GM12878 (cell line): Measurements from ENCODE around the gene EXOC7. TPM values are rescaled to one million over a fixed set of nuclear protein-coding genes. Genes with fewer than 3 reads are reported as not detected.

Experiments
- ATAC-seq: fragments of 200-7000 bp; cut with Tn5 transposase; 3 replicates; pipeline ENCODE4 v1.9.1; 2020; ENCODE audit warnings: mild to moderate bottlenecking, moderate library complexity
- BruUV-seq: library from RNA; stranded (reverse); fragments of 400-500 nt; replicated peaks from 2 replicates; lab custom pipeline; 2021; lab: Mats Ljungman, UMichigan
- CTCF ChIA-PET: fragments of 300-600 bp; sonication (Branson Sonifier 250); formaldehyde crosslinking; extraction: SDS; loops from one replicate; lab custom pipeline; 2021; ENCODE audit warnings: inconsistent platforms; lab: Yijun Ruan, JAX
- POLR2A ChIA-PET: fragments of 350-600 bp; formaldehyde crosslinking; extraction: SDS; loops from one replicate; lab custom pipeline; 2021; ENCODE audit warnings: inconsistent platforms; lab: Charles Lee
- RAD21 ChIA-PET: fragments of 300-600 bp; sonication (Branson Sonifier 250); formaldehyde crosslinking; loops from one replicate; lab custom pipeline; 2023; ENCODE audit warnings: antibody characterized with exemption; ENCODE audit not compliant: unreplicated experiment; lab: Charles Lee
- SMC1A ChIA-PET: fragments of 300-600 bp; sonication (Branson Sonifier 250); formaldehyde crosslinking; loops from one replicate; lab custom pipeline; 2023; ENCODE audit not compliant: unreplicated experiment, uncharacterized antibody; lab: Charles Lee
- DNase-seq: peaks from one replicate; pipeline ENCODE4 v3.0.0-alpha.2; 2011; ENCODE audit warnings: low read depth, low spot score
- FAIRE-seq: peaks from 3 replicates; lab custom pipeline; 2011; peaks lifted over from hg19 to GRCh38; lab: Jason Lieb, UNC
- H2AFZ ChIP-seq: 2 replicates; pipeline ENCODE4 v1.6.0; 2011; ENCODE audit warnings: low read depth, low read length, control low read depth; ENCODE audit not compliant: control insufficient read depth
- H3K27ac ChIP-seq: 2 replicates; pipeline ENCODE4 v1.5.1; 2011; ENCODE audit warnings: control low read depth; ENCODE audit not compliant: control insufficient read depth, insufficient read depth
- H3K27me3 ChIP-seq, 2 experiments: replicated peaks in 1 of 2; 2 replicates each; pipeline versions ENCODE4 v1.6.0 to v1.6.1; 2011; ENCODE audit warnings: low read length in 1 of 2; ENCODE audit not compliant: control insufficient read depth in 2 of 2, insufficient read depth in 2 of 2
- H3K36me3 ChIP-seq, 2 experiments: 2 replicates each; pipeline ENCODE4 v1.5.1; 2011; ENCODE audit warnings: low read length in 1 of 2; ENCODE audit not compliant: control insufficient read depth in 2 of 2, insufficient read depth in 2 of 2
- H3K4me1 ChIP-seq: 2 replicates; pipeline ENCODE4 v1.6.1; 2011; ENCODE audit warnings: mild to moderate bottlenecking, low read length, moderate library complexity, mixed read lengths; ENCODE audit not compliant: control insufficient read depth, insufficient read depth
- H3K4me2 ChIP-seq: 2 replicates; pipeline ENCODE4 v1.6.0; 2011; ENCODE audit warnings: control low read depth; ENCODE audit not compliant: control insufficient read depth, insufficient read depth
- H3K4me3 ChIP-seq: fragments of 200-600 bp; sonication (generic); 2 replicates; pipeline ENCODE4 v1.5.1; 2016
- H3K79me2 ChIP-seq: 2 replicates; pipeline ENCODE4 v1.6.0; 2011; ENCODE audit warnings: low read length; ENCODE audit not compliant: control insufficient read depth, insufficient read depth
- H3K9ac ChIP-seq: 2 replicates; pipeline ENCODE4 v1.8.0; 2011; ENCODE audit warnings: low read length, control low read depth, mixed read lengths; ENCODE audit not compliant: control insufficient read depth, insufficient read depth
- H3K9me3 ChIP-seq: replicated peaks from 3 replicates; pipeline ENCODE4 v1.5.1; 2011; ENCODE audit warnings: mild to moderate bottlenecking, low read length; ENCODE audit not compliant: control insufficient read depth, insufficient read depth
- H4K20me1 ChIP-seq: 2 replicates; pipeline ENCODE4 v1.6.0; 2011; ENCODE audit not compliant: control insufficient read depth, insufficient read depth
- KAT2A ChIP-seq: conservative IDR thresholded peaks from 2 replicates; pipeline ENCODE4 v1.6.1; 2011; ENCODE audit warnings: low read depth, low read length; ENCODE audit not compliant: control insufficient read depth
- NBN ChIP-seq: fragments of 450-650 bp; IDR thresholded peaks from 2 replicates; pipeline ENCODE4 v1.6.1; 2016
- NFIC ChIP-seq: IDR thresholded peaks from 2 replicates; pipeline ENCODE4 v1.6.1; 2012; ENCODE audit warnings: low read depth, mild to moderate bottlenecking, inconsistent platforms, low read length, moderate library complexity
- NFYA ChIP-seq: IDR thresholded peaks from 2 replicates; pipeline ENCODE4 v1.6.1; 2011; ENCODE audit warnings: low read depth, mild to moderate bottlenecking, low read length, improper control_type of control experiment, borderline replicate concordance
- RAD21 ChIP-seq: IDR thresholded peaks from 2 replicates; pipeline ENCODE4 v1.6.1; 2011; ENCODE audit warnings: mild to moderate bottlenecking, low read depth, low read length, moderate library complexity; ENCODE audit not compliant: insufficient read depth
- RCOR1 ChIP-seq: conservative IDR thresholded peaks from 2 replicates; pipeline ENCODE4 v1.6.1; 2012; ENCODE audit warnings: low read depth, low read length, improper control_type of control experiment
- RELA ChIP-seq: fragments of 450-650 bp; IDR thresholded peaks from 2 replicates; pipeline ENCODE4 v1.8.0; 2014; ENCODE audit warnings: borderline replicate concordance; ENCODE audit not compliant: partially characterized antibody
- SREBF1 ChIP-seq: IDR thresholded peaks from 2 replicates; pipeline ENCODE4 v1.6.1; 2012; ENCODE audit warnings: mild to moderate bottlenecking, low read length
- SRF ChIP-seq, 2 experiments: IDR thresholded peaks; 2 replicates each; pipeline ENCODE4 v1.6.1; 2011; ENCODE audit warnings: low read depth in 2 of 2, low read length in 2 of 2, mild to moderate bottlenecking in 1 of 2, moderate library complexity in 1 of 2
- ZNF24 ChIP-seq: fragments of 450-650 bp; IDR thresholded peaks from 2 replicates; pipeline ENCODE4 v1.6.1; 2017; ENCODE audit warnings: antibody characterized with exemption, mild to moderate bottlenecking
- WGBS: methylation state at CpG from one replicate; pipeline ENCODE4 v1.1.6; 2016; ENCODE audit warnings: low lambda C conversion rate; ENCODE audit not compliant: insufficient replicate concordance, insufficient coverage; ENCODE audit errors: missing lambda C conversion rate; 5-methylcytosine and 5-hydroxymethylcytosine counted together
- in situ Hi-C: fragments of 300-500 bp; cut with MboI; formaldehyde crosslinking; loops from 9 replicates; pipeline ENCODE4 v1.14.3; 2018; ENCODE audit warnings: mixed read lengths
- intact Hi-C: fragments of 100-400 bp; cut with micrococcal nuclease; formaldehyde crosslinking; loops from one replicate; pipeline ENCODE4 v1.14.2; 2022; ENCODE audit not compliant: unreplicated experiment
- polyA plus RNA-seq, 11 experiments: library from polyadenylated mRNA; depleted of rRNA in 4 of 11; unstranded in 6 of 11; stranded (reverse) in 5 of 11; fragments of >200 nt; fragmentation: Nextera tagmentation in 4 of 11; fragmentation: Illumina TruSeq in 1 of 11; extraction: Ambion mirVana in 4 of 11; extraction: Trizol in 1 of 11; gene quantifications; 1 replicate in 1 of 11; 2 replicates in 10 of 11; pipeline versions ENCODE4 v1.2.1 to v1.2.3, GENCODE V29; 2011 to 2016; ENCODE audit warnings: inconsistent platforms in 2 of 11, missing spikeins in 2 of 11, low read depth in 1 of 11
- total RNA-seq, 4 experiments: library from RNA; depleted of rRNA in 3 of 4; stranded (reverse); fragments of >200 nt in 3 of 4; fragmentation: Illumina TruSeq in 1 of 4; extraction: Trizol in 1 of 4; gene quantifications; 2 replicates each; pipeline versions ENCODE4 v1.2.1 to v1.2.3, GENCODE V29; 2013 to 2021
- TF ChIP-seq, protein P1 (sequence below): IDR thresholded peaks from 2 replicates; pipeline ENCODE4 v1.6.1; 2011; ENCODE audit warnings: borderline replicate concordance, low read depth, mild to moderate bottlenecking, moderate library complexity, low read length; ENCODE audit not compliant: insufficient read depth, poor library complexity, severe bottlenecking
- TF ChIP-seq, protein P2 (sequence below): fragments of 450-650 bp; IDR thresholded peaks from 2 replicates; pipeline ENCODE4 v1.6.1; 2017; ENCODE audit warnings: low read depth, mild to moderate bottlenecking, moderate library complexity
- TF ChIP-seq, protein P3 (sequence below): IDR thresholded peaks from 2 replicates; pipeline ENCODE4 v1.6.1; 2011; ENCODE audit warnings: low read depth, low read length, improper control_type of control experiment, borderline replicate concordance
- TF ChIP-seq, protein P4 (sequence below): fragments of 450-650 bp; IDR thresholded peaks from 2 replicates; pipeline ENCODE4 v1.6.1; 2014; ENCODE audit warnings: mild to moderate bottlenecking

EXOC7 gene
- total and polyA plus RNA-seq, 10 of the 15 experiments (the other 5 are each of a cell fraction or from before 2014, with no cell fraction given): 18.8 to 71.3 (median 48.2) TPM

DNA sequence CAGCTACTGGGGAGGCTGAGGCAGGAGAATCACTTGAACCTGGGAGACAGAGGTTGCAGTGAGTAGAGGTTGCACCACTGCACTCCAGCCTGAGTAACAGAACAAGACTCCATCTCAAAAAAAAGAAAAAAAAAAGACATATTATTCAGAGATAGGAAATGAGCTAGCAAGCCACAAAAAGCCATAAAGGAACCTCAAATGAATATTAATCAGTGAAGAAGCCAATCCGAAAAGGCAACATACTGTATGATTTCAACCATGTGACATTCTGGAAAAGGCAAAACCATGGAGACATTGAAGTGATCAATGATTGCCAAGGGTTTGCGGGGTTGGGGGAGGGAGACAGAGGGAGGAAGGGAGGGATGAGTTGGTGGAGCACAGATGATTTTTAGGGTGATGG is 8.4 kb upstream of the EXOC7 start:
- intact Hi-C loops (no loop called here), in situ Hi-C loops (no loop called here)
- BruUV-seq: no TSS peak
- FAIRE-seq (no peak), DNase-seq (no peak), ATAC-seq (no peak)
- no peak overlapping the region for H3K27ac ChIP-seq
- no peaks in the 10 kb centered on the region for H4K20me1 ChIP-seq
- H3K79me2 ChIP-seq: no peaks in the 10 kb centered on the region
- no peak overlapping the region for H3K4me3 ChIP-seq
- POLR2A ChIA-PET: interaction anchor here (0.5 kb wide), 2 partner anchors 108 to 147 kb away, joined by 3 to 8 read pairs; no protein-coding TSS in a partner anchor
- TF ChIP-seq, protein P1, sequence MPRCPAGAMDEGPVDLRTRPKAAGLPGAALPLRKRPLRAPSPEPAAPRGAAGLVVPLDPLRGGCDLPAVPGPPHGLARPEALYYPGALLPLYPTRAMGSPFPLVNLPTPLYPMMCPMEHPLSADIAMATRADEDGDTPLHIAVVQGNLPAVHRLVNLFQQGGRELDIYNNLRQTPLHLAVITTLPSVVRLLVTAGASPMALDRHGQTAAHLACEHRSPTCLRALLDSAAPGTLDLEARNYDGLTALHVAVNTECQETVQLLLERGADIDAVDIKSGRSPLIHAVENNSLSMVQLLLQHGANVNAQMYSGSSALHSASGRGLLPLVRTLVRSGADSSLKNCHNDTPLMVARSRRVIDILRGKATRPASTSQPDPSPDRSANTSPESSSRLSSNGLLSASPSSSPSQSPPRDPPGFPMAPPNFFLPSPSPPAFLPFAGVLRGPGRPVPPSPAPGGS: no peak
- TF ChIP-seq NFYA (no peak), RCOR1 (no peak), KAT2A (no peak), NBN (no peak), RAD21 (no peak), SREBF1 (no peak), NFIC (no peak), RELA (no peak), SRF (IDR thresholded peaks at IDR 0.05; ENCODE audit: low read depth in 2 of 2, low read length in 2 of 2) (no peak), ZNF24 (no peak)
- TF ChIP-seq, protein P2, sequence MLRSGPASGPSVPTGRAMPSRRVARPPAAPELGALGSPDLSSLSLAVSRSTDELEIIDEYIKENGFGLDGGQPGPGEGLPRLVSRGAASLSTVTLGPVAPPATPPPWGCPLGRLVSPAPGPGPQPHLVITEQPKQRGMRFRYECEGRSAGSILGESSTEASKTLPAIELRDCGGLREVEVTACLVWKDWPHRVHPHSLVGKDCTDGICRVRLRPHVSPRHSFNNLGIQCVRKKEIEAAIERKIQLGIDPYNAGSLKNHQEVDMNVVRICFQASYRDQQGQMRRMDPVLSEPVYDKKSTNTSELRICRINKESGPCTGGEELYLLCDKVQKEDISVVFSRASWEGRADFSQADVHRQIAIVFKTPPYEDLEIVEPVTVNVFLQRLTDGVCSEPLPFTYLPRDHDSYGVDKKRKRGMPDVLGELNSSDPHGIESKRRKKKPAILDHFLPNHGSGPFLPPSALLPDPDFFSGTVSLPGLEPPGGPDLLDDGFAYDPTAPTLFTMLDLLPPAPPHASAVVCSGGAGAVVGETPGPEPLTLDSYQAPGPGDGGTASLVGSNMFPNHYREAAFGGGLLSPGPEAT: no peak
- TF ChIP-seq, protein P3, sequence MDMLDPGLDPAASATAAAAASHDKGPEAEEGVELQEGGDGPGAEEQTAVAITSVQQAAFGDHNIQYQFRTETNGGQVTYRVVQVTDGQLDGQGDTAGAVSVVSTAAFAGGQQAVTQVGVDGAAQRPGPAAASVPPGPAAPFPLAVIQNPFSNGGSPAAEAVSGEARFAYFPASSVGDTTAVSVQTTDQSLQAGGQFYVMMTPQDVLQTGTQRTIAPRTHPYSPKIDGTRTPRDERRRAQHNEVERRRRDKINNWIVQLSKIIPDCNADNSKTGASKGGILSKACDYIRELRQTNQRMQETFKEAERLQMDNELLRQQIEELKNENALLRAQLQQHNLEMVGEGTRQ: no peak
- TF ChIP-seq, protein P4, sequence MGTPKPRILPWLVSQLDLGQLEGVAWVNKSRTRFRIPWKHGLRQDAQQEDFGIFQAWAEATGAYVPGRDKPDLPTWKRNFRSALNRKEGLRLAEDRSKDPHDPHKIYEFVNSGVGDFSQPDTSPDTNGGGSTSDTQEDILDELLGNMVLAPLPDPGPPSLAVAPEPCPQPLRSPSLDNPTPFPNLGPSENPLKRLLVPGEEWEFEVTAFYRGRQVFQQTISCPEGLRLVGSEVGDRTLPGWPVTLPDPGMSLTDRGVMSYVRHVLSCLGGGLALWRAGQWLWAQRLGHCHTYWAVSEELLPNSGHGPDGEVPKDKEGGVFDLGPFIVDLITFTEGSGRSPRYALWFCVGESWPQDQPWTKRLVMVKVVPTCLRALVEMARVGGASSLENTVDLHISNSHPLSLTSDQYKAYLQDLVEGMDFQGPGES: no peak
- H3K9me3 ChIP-seq: no peaks in the 10 kb centered on the region
- H3K36me3 ChIP-seq: no peaks in the 10 kb centered on the region
- no peak overlapping the region for H3K4me2 ChIP-seq
- RAD21 ChIA-PET: interaction anchor here (1.5 kb wide), 1 partner anchor 168 kb away, joined by 3 read pairs; no protein-coding TSS in a partner anchor
- CTCF ChIA-PET: interaction anchor here (1.4 to 18.3 kb wide), 3 partner anchors 8 to 168 kb away, joined by 4 to 316 read pairs (median 4); no protein-coding TSS in a partner anchor
- H3K9ac ChIP-seq: no peak overlapping the region
- 45% methylated on average over 2 of the region's 2 CpGs for WGBS
- no peak overlapping the region for H2AFZ ChIP-seq
- no peaks in the 10 kb centered on the region for H3K27me3 ChIP-seq
- SMC1A ChIA-PET: no interaction called here
- no peaks in the 10 kb centered on the region for H3K4me1 ChIP-seq
